GM12864 (cell line): Measurements from ENCODE around the gene PPM1H.

Experiments
- DNase-seq: peaks from one replicate; pipeline ENCODE4 v3.0.0-alpha.2; 2011; ENCODE audit warnings: low read depth
- H3K4me3 ChIP-seq: 2 replicates; pipeline ENCODE4 v1.5.1; 2011; ENCODE audit warnings: mild to moderate bottlenecking, low read depth, low read length, control low read depth
- TF ChIP-seq, protein P1 (sequence below): IDR thresholded peaks from 2 replicates; pipeline ENCODE4 v1.5.1; 2011; ENCODE audit warnings: low read depth, mild to moderate bottlenecking, moderate library complexity, low read length, control low read depth, inconsistent platforms; ENCODE audit errors: missing control alignments

Gene PPM1H

GRCh38 chr12:62908674-62909073 is 26.3 kb downstream of the PPM1H start:
- TF ChIP-seq, protein P1, sequence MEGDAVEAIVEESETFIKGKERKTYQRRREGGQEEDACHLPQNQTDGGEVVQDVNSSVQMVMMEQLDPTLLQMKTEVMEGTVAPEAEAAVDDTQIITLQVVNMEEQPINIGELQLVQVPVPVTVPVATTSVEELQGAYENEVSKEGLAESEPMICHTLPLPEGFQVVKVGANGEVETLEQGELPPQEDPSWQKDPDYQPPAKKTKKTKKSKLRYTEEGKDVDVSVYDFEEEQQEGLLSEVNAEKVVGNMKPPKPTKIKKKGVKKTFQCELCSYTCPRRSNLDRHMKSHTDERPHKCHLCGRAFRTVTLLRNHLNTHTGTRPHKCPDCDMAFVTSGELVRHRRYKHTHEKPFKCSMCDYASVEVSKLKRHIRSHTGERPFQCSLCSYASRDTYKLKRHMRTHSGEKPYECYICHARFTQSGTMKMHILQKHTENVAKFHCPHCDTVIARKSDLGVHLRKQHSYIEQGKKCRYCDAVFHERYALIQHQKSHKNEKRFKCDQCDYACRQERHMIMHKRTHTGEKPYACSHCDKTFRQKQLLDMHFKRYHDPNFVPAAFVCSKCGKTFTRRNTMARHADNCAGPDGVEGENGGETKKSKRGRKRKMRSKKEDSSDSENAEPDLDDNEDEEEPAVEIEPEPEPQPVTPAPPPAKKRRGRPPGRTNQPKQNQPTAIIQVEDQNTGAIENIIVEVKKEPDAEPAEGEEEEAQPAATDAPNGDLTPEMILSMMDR: no peak
- DNase-seq: no peak
- no peak overlapping the region for H3K4me3 ChIP-seq

DNA sequence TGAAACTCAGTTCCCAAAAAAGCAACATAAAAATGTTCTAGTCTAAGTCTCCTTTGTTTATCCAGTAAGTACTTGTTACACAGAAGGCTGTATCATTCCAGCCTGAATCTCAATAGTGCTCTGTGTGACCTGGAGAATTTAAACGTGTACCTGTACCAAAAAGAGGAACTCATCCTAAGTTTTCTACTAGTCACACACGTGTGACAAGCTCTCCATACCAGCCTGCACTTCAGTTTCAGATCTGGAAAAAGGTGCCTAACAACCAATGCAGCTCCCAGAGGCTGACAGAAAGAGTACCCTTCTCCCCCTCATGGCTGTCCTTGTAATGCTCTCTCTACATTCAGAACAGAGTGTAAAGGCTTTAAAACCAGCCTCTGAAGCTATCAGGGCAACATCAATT is 27.4 kb downstream of the PPM1H start:
- TF ChIP-seq, protein P1: no peak
- H3K4me3 ChIP-seq: no peak overlapping the region
- no peak for DNase-seq

DNA sequence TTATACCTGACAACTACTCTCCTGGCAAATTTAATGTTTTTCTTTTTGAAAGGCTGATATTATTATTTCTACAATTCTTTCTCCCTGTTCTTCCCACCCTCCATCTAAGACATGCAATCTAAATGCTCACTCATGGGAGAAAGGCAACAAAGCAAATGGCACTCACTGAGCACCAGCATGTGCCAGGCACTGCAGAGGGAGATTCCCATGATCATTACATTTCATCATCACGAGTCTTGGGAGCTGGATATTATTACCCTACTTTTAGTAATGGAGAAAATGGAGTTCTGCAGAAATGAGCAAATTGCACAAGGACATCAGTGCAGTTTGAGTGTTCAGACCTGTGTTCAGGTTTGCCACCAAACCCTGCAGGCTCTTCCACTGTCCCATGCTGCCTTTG is 27.9 kb downstream of the PPM1H start:
- TF ChIP-seq, protein P1: no peak
- H3K4me3 ChIP-seq: no peak overlapping the region
- no peak for DNase-seq

- TF ChIP-seq, protein P1: no peak
- H3K4me3 ChIP-seq: no peak overlapping the region
- DNase-seq: no peak
These were observed 31.8 kb downstream of the PPM1H start for GRCh38 chr12:62903151-62903550.

DNA sequence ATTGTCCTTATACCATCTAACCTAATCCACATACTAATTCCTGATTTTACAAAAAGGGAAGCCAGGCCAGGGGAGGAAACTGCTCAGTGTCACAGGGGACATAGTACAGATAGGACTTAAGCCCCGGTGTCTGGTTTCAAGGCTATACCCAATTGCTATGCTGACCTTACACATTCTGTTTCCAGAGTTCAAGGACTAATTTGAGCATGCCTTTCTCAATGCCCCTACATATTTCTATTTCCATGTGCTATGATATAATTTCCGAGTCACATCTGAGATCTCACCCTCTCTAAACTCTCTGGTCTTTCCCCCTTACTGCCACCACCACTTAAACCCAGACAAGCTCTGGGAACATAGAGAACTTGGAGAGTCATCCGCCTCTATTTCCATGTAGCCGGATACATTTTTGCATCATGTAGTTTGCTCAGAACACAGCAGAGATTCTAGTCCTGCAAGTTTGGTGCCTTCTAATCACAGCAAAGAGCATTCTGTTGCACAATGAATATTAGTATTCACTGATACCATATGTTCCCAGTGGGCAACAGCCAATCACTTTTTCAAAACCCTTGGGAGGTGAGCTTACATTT is 34.2 kb downstream of the PPM1H start:
- TF ChIP-seq, protein P1: no peak
- DNase-seq: no peak
- H3K4me3 ChIP-seq: no peak overlapping the region

DNA sequence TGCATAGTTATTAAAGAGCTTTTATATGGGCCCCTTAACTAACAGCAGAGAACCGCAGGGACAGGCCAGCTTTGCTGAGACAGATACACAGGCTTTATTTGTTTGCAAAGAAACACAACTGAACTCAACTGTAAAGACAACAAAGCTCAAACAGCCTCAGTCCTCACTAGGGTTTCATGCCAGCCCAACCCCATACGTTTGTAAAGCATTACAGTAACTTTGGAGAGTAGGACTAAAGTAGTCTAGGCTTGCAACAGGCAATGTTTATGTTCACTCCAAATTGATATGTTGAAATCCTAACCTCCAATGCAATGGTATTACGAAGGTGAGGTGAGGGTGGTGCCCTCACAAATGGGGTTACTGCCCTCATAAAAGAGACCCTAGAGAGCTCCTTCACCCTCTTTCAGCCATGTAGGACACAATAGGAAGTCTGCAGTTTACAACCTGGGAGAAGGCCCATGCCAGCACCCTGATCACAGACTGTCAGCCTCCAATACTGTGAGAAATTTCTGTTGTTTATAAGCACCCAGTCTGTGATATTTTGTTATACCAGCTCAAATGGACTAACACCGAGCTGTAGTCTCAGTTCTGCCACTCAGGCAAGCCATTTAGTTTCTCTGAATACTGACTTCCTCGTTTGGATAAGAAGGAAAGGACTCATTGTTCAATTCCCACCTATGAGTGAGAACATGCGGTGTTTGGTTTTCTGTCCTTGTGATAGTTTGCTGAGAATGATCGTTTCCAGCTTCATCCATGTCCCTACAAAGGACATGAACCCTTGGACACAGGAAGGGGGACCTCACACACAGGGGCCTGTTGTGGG is 35.2 kb downstream of the PPM1H start:
- no peak for DNase-seq
- H3K4me3 ChIP-seq: no peak overlapping the region
- TF ChIP-seq, protein P1: no peak

GRCh38 chr12:62898526-62898925 is 36.4 kb downstream of the PPM1H start:
- H3K4me3 ChIP-seq: no peak overlapping the region
- no peak for DNase-seq
- TF ChIP-seq, protein P1: no peak
